Sigmoid colon (tissue), 7 donors: ENCODE results near the gene TMEM140. TPM values are rescaled to one million over a fixed set of nuclear protein-coding genes. Genes with fewer than 3 reads are reported as not detected.

Experiments
- DNase-seq: peaks from one replicate; pipeline ENCODE4 v3.0.0-alpha.2; 2019
- H3K27ac ChIP-seq, 4 donors: fragments of 200-600 bp; sonication (generic); one replicate each; pipeline ENCODE4 v1.5.1; 2016 to 2019; ENCODE audit warnings: mild to moderate bottlenecking in 1 of 4
- H3K27me3 ChIP-seq, 3 donors: fragments of 200-600 bp; sonication (generic); one replicate each; pipeline ENCODE4 v1.5.1; 2019; ENCODE audit warnings: mild to moderate bottlenecking in 1 of 3
- H3K36me3 ChIP-seq, 4 donors: fragments of 200-600 bp; sonication (generic); one replicate each; pipeline ENCODE4 v1.5.1; 2016 to 2019
- H3K4me1 ChIP-seq, 4 donors: fragments of 200-600 bp; sonication (generic); one replicate each; pipeline ENCODE4 v1.5.1; 2017 to 2019
- H3K4me3 ChIP-seq, 4 donors: fragments of 200-600 bp; sonication (generic); one replicate each; pipeline ENCODE4 v1.5.1; 2017 to 2019; ENCODE audit warnings: mild to moderate bottlenecking in 2 of 4, moderate library complexity in 1 of 4
- H3K9me3 ChIP-seq, 4 donors: fragments of 200-600 bp in 3 of 4; sonication (generic) in 3 of 4; one replicate each; pipeline versions ENCODE4 v1.5.1 to v1.6.1; 2013 to 2019
- EP300 ChIP-seq, 4 donors: sonication (generic); formaldehyde crosslinking; IDR thresholded peaks; one replicate each; pipeline ENCODE4 v1.6.1; 2017; ENCODE audit warnings: antibody characterized with exemption in 4 of 4
- POLR2A ChIP-seq, 2 donors: fragments of 450-650 bp; IDR thresholded peaks; one replicate each; pipeline ENCODE4 v1.6.1; 2016; ENCODE audit warnings: antibody characterized with exemption in 2 of 2, mild to moderate bottlenecking in 2 of 2, moderate library complexity in 2 of 2
- POLR2AphosphoS5 ChIP-seq, 4 donors: sonication (generic); formaldehyde crosslinking; IDR thresholded peaks; one replicate each; pipeline ENCODE4 v1.6.1; 2017; ENCODE audit warnings: antibody characterized with exemption in 4 of 4
- WGBS, 2 donors: extraction: QIAGEN DNeasy Blood & Tissue Kit; methylation state at CpG; one replicate each; pipeline ENCODE4 v1.1.7; 2013; 5-methylcytosine and 5-hydroxymethylcytosine counted together
- intact Hi-C: fragments of 100-400 bp; cut with DNase I; formaldehyde crosslinking; loops from one replicate; pipeline ENCODE4 v1.15.1; 2023
- polyA plus RNA-seq, 3 donors: library from polyadenylated mRNA; stranded (reverse); fragments of 200-250 nt; gene quantifications; one replicate each; pipeline ENCODE4 v1.2.3, GENCODE V29; 2013
- total RNA-seq, 4 donors: library from RNA; depleted of rRNA; stranded (reverse); fragments of >200 nt; gene quantifications; one replicate each; pipeline ENCODE4 v1.1.0, GENCODE V29; 2016
- TF ChIP-seq, protein P1 (sequence below), 4 experiments: fragments of 450-650 bp in 3 of 4; fragments of 200-600 bp in 1 of 4; IDR thresholded peaks; one replicate each; pipeline ENCODE4 v1.5.1; 2016 to 2019; ENCODE audit warnings: antibody characterized with exemption in 4 of 4, mild to moderate bottlenecking in 3 of 4, moderate library complexity in 2 of 4
- donor health status: healthy with polysubstance abuse.
- donor health status: Bipolar disorder and iron deficiency.
- donor health status: healthy.

The TMEM140 gene
- total and polyA plus RNA-seq, 7 donors: 5.4 to 29.6 (median 18.3) TPM

GRCh38 chr7:135109562-135109961 is 38.3 kb upstream of the TMEM140 start:
- H3K27ac ChIP-seq: no peak overlapping the region
- H3K9me3 ChIP-seq: no peaks in the 10 kb centered on the region
- no peak for DNase-seq
- H3K4me1 ChIP-seq: no peaks in the 10 kb centered on the region
- intact Hi-C loops: no loop called here
- WGBS, 2 donors: 78 to 83% methylated on average over 4 of the region's 4 CpGs
- no peak for TF ChIP-seq EP300 (IDR thresholded peaks at IDR 0.05)
- TF ChIP-seq, protein P1, sequence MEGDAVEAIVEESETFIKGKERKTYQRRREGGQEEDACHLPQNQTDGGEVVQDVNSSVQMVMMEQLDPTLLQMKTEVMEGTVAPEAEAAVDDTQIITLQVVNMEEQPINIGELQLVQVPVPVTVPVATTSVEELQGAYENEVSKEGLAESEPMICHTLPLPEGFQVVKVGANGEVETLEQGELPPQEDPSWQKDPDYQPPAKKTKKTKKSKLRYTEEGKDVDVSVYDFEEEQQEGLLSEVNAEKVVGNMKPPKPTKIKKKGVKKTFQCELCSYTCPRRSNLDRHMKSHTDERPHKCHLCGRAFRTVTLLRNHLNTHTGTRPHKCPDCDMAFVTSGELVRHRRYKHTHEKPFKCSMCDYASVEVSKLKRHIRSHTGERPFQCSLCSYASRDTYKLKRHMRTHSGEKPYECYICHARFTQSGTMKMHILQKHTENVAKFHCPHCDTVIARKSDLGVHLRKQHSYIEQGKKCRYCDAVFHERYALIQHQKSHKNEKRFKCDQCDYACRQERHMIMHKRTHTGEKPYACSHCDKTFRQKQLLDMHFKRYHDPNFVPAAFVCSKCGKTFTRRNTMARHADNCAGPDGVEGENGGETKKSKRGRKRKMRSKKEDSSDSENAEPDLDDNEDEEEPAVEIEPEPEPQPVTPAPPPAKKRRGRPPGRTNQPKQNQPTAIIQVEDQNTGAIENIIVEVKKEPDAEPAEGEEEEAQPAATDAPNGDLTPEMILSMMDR (IDR thresholded peaks at IDR 0.05): no peak
- no peak for TF ChIP-seq POLR2A (IDR thresholded peaks at IDR 0.05)
- TF ChIP-seq POLR2AphosphoS5 (IDR thresholded peaks at IDR 0.05): no peak
- no peaks in the 10 kb centered on the region for H3K36me3 ChIP-seq
- no peak overlapping the region for H3K4me3 ChIP-seq
- no peaks in the 10 kb centered on the region for H3K27me3 ChIP-seq

DNA sequence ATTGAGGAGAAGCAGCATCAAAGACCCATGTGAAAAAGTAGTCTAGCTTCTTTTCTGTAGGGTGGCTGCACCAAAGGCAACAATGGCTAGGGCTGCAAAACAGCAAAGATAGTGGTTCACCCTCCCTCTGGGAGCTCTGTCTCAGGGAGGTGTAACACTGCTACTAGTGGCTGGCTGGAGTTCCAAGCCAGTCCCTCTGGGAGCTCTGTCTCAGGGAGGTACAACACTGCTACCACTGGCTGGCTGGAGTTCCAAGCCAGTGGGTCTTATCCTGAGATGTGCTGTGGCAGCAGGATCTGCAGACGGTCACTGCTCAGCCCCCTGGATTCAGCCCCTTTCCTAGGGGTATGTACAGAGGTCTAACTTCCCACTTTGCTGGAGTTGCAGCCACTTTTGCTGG is 37.9 kb upstream of the TMEM140 start:
- H3K4me1 ChIP-seq: no peaks in the 10 kb centered on the region

DNA sequence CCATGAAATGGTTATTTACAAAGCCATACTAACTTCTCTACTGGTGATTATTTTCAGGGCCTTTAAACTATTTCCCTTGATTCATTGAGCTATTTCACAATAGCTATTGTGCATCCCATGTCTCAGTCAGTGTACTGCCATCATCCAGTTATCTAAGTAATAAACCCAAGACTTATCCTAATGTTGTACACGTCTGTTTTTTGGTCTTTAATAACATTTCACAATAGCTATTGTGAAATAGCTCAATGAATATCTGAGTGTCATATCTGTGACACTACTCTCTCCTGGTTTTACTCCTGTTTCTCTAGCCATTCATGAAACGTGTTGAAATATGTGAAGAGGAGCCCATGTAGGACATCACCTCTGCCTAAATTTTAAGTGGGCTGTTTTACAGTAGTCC is 36.5 kb upstream of the TMEM140 start:
- H3K27ac ChIP-seq: no peak overlapping the region
- H3K36me3 ChIP-seq: no peaks in the 10 kb centered on the region
- TF ChIP-seq EP300 (IDR thresholded peaks at IDR 0.05) (no peak), POLR2AphosphoS5 (IDR thresholded peaks at IDR 0.05) (no peak), POLR2A (IDR thresholded peaks at IDR 0.05) (no peak)
- TF ChIP-seq, protein P1 (IDR thresholded peaks at IDR 0.05): no peak
- H3K9me3 ChIP-seq: no peaks in the 10 kb centered on the region
- H3K4me3 ChIP-seq: no peak overlapping the region
- no peaks in the 10 kb centered on the region for H3K27me3 ChIP-seq
- DNase-seq: no peak
- 45 to 71% methylated on average over 2 of the region's 2 CpGs for WGBS, 2 donors
- H3K4me1 ChIP-seq: no peaks in the 10 kb centered on the region
- intact Hi-C loops: no loop called here

More for the DNA sequence above, 37.9 kb upstream of the TMEM140 start:
- no peaks in the 10 kb centered on the region for H3K9me3 ChIP-seq
- TF ChIP-seq, protein P1 (IDR thresholded peaks at IDR 0.05): no peak
- TF ChIP-seq POLR2A (IDR thresholded peaks at IDR 0.05) (no peak), POLR2AphosphoS5 (IDR thresholded peaks at IDR 0.05) (no peak), EP300 (IDR thresholded peaks at IDR 0.05) (no peak)
- no peak for DNase-seq
- no peak overlapping the region for H3K27ac ChIP-seq
- WGBS, 2 donors: 89 to 93% methylated on average over 1 of the region's 1 CpG
- no peaks in the 10 kb centered on the region for H3K27me3 ChIP-seq
- no peak overlapping the region for H3K4me3 ChIP-seq
- H3K36me3 ChIP-seq: no peaks in the 10 kb centered on the region
- intact Hi-C loops: no loop called here

DNA sequence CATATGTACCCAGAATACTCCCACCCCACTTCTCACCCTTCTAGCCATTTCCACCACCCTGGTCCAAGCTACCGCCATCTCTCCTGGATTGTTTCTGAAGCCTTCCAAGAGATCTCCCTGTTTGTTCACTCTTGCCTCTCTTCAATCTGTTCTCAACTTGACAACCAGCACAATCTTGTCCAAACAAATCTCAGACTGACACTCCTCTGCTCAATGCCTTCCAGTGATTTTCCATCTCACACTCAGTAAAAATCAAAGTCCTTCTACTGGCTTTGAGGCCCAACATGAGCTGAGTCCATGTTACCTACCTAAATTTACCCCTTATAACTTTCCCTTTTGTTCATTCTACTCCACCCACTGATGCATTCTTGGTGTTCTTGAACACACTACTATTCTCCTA is 33.2 kb upstream of the TMEM140 start:
- intact Hi-C loops: no loop called here
- H3K27me3 ChIP-seq: no peaks in the 10 kb centered on the region
- WGBS, 2 donors: 93 to 98% methylated on average over 1 of the region's 1 CpG
- H3K27ac ChIP-seq: no peak overlapping the region
- TF ChIP-seq, protein P1 (IDR thresholded peaks at IDR 0.05): no peak
- no peaks in the 10 kb centered on the region for H3K4me1 ChIP-seq
- H3K4me3 ChIP-seq: no peak overlapping the region
- H3K36me3 ChIP-seq: no peaks in the 10 kb centered on the region
- H3K9me3 ChIP-seq: no peaks in the 10 kb centered on the region
- no peak for DNase-seq

GRCh38 chr7:135117096-135117495 is 30.8 kb upstream of the TMEM140 start:
- Histone ChIP-seq H3K36me3 (no peaks in the 10 kb centered on the region), H3K9me3 (no peaks in the 10 kb centered on the region), H3K27ac (no peak overlapping the region), H3K27me3 (no peaks in the 10 kb centered on the region), H3K4me1 (no peaks in the 10 kb centered on the region), H3K4me3 (no peak overlapping the region)
- WGBS, 2 donors: 95 to 99% methylated on average over 1 of the region's 1 CpG
- TF ChIP-seq EP300 (IDR thresholded peaks at IDR 0.05) (no peak), POLR2A (IDR thresholded peaks at IDR 0.05) (no peak), POLR2AphosphoS5 (IDR thresholded peaks at IDR 0.05) (no peak)
- TF ChIP-seq, protein P1 (IDR thresholded peaks at IDR 0.05): no peak
- intact Hi-C loops: no loop called here
- no peak for DNase-seq
